Panc1 (cell line): ENCODE data around the gene RPS15. TPM values are rescaled to one million over a fixed set of nuclear protein-coding genes. Genes with fewer than 3 reads are reported as not detected.

Source experiments
- ATAC-seq: fragments of 200-7000 bp; cut with Tn5 transposase; 2 replicates; pipeline ENCODE4 v1.9.1; 2020; ENCODE audit warnings: mild to moderate bottlenecking, moderate library complexity
- BruUV-seq: library from RNA; stranded (reverse); fragments of 400-500 nt; replicated peaks from 2 replicates; lab custom pipeline; 2021; lab: Mats Ljungman, UMichigan
- CTCF ChIA-PET: fragments of 300-600 bp; sonication (Branson Sonifier 250); formaldehyde crosslinking; loops from one replicate; lab custom pipeline; 2022; ENCODE audit warnings: antibody characterized with exemption; lab: Charles Lee
- POLR2A ChIA-PET: fragments of 300-600 bp; sonication (Branson Sonifier 250); formaldehyde crosslinking; loops from one replicate; lab custom pipeline; 2022; ENCODE audit warnings: antibody characterized with exemption; lab: Charles Lee
- DNase-seq: peaks from one replicate; pipeline ENCODE4 v3.0.0-alpha.2; 2010; ENCODE audit warnings: low read depth, low spot score
- H3K27ac ChIP-seq: 2 replicates; pipeline ENCODE4 v1.5.1; 2011; ENCODE audit warnings: mild to moderate bottlenecking, low read length, inconsistent platforms
- H3K27me3 ChIP-seq: fragments of 200-500 bp; sonication (Bioruptor generic); 2 replicates; pipeline ENCODE4 v1.6.0; 2014; ENCODE audit warnings: low read length, inconsistent platforms; ENCODE audit not compliant: control insufficient read depth, insufficient read depth
- H3K36me3 ChIP-seq: fragments of 200-500 bp; sonication (Bioruptor generic); 2 replicates; pipeline ENCODE4 v1.5.1; 2014; ENCODE audit warnings: inconsistent platforms, mild to moderate bottlenecking, low read length, moderate library complexity; ENCODE audit not compliant: control insufficient read depth, insufficient read depth
- H3K4me1 ChIP-seq: 2 replicates; pipeline ENCODE4 v1.5.1; 2011; ENCODE audit warnings: inconsistent platforms, mild to moderate bottlenecking, low read length, moderate library complexity; ENCODE audit not compliant: control insufficient read depth, insufficient read depth
- H3K4me3 ChIP-seq, 2 experiments: 2 replicates each; pipeline ENCODE4 v1.5.1; 2011 to 2012; ENCODE audit warnings: low read depth in 2 of 2, low read length in 2 of 2, mild to moderate bottlenecking in 2 of 2, inconsistent platforms in 1 of 2, moderate library complexity in 1 of 2
- H3K9me3 ChIP-seq: fragments of 200-500 bp; sonication (Bioruptor generic); 2 replicates; pipeline ENCODE4 v1.5.1; 2014; ENCODE audit warnings: low read depth, mild to moderate bottlenecking, inconsistent platforms, low read length, moderate library complexity; ENCODE audit not compliant: control insufficient read depth, insufficient read depth
- CTCF ChIP-seq: fragments of 450-650 bp; IDR thresholded peaks from 2 replicates; pipeline ENCODE4 v1.5.1; 2017; ENCODE audit warnings: mild to moderate bottlenecking
- POLR2AphosphoS5 ChIP-seq: IDR thresholded peaks from 2 replicates; pipeline ENCODE4 v1.6.1; 2012; ENCODE audit warnings: mild to moderate bottlenecking, low read depth, low read length, moderate library complexity
- REST ChIP-seq, 2 experiments: IDR thresholded peaks; 2 replicates each; pipeline ENCODE4 v1.6.1; 2011 to 2012; ENCODE audit warnings: low read depth in 2 of 2, control low read depth in 1 of 2, low read length in 1 of 2, mild to moderate bottlenecking in 1 of 2, moderate library complexity in 1 of 2; ENCODE audit not compliant: insufficient read depth in 1 of 2
- SIN3A ChIP-seq: IDR thresholded peaks from 2 replicates; pipeline ENCODE4 v1.6.1; 2012; ENCODE audit warnings: low read depth, mild to moderate bottlenecking, low read length, moderate library complexity, borderline replicate concordance; ENCODE audit not compliant: insufficient read depth
- TCF7L2 ChIP-seq: IDR thresholded peaks from 2 replicates; pipeline ENCODE4 v1.6.1; 2011; ENCODE audit warnings: mild to moderate bottlenecking, low read depth, low read length, inconsistent platforms
- in situ Hi-C: cut with HindIII; loops from 2 replicates; pipeline ENCODE4 v1.10.0; 2016; ENCODE audit warnings: low sequenced_read_pairs, low pct_unique_long_range_greater_than_20kb
- intact Hi-C: fragments of 100-400 bp; cut with micrococcal nuclease; formaldehyde crosslinking; loops from one replicate; pipeline ENCODE4 v1.10.0; 2022; ENCODE audit not compliant: unreplicated experiment
- total RNA-seq: library from RNA; stranded (reverse); gene quantifications from one replicate; pipeline ENCODE4 v1.2.1, GENCODE V29; 2021; ENCODE audit not compliant: unreplicated experiment

The RPS15 gene
- total RNA-seq, 1 experiment from 2014 or later = 1,067 TPM

- Histone ChIP-seq H3K36me3 (no peaks in the 10 kb centered on the region), H3K4me1 (no peaks in the 10 kb centered on the region), H3K4me3 (no peak overlapping the region), H3K27me3 (no peaks in the 10 kb centered on the region), H3K9me3 (no peaks in the 10 kb centered on the region), H3K27ac (no peak overlapping the region)
- CTCF ChIA-PET = interaction anchor here (0.6 kb wide), 1 partner anchor 20 kb away, joined by 6 read pairs; no protein-coding TSS in a partner anchor
- BruUV-seq = no TSS peak
- POLR2A ChIA-PET = no interaction called here
- no peak for DNase-seq
- in situ Hi-C loops = no loop called here
- intact Hi-C loops = no loop called here
- no peak for ATAC-seq
- TF ChIP-seq REST (IDR thresholded peaks at IDR 0.05; ENCODE audit: insufficient read depth in 1 of 2, low read depth in 2 of 2, low read length in 1 of 2) = no peak
- no peak for TF ChIP-seq CTCF
These were observed 31.8 kb downstream of the RPS15 start for GRCh38 chr19:1470055-1470304.

- H3K4me1 ChIP-seq = no peaks in the 10 kb centered on the region
- in situ Hi-C loops = no loop called here
- BruUV-seq = no TSS peak
- intact Hi-C loops = no loop called here
- no peak for ATAC-seq
- POLR2A ChIA-PET = no interaction called here
- H3K9me3 ChIP-seq = no peaks in the 10 kb centered on the region
- H3K27me3 ChIP-seq = no peaks in the 10 kb centered on the region
- CTCF ChIA-PET = interaction anchor here (0.6 kb wide), 1 partner anchor 19 kb away, joined by 6 read pairs; no protein-coding TSS in a partner anchor
- H3K27ac ChIP-seq = no peak overlapping the region
- H3K4me3 ChIP-seq = no peak overlapping the region
- DNase-seq = no peak
- no peaks in the 10 kb centered on the region for H3K36me3 ChIP-seq
- TF ChIP-seq TCF7L2 (no peak), SIN3A (no peak), CTCF (no peak), POLR2AphosphoS5 (no peak), REST (IDR thresholded peaks at IDR 0.05; ENCODE audit: insufficient read depth in 1 of 2, low read depth in 2 of 2, low read length in 1 of 2) (no peak)
These were observed 32.3 kb downstream of the RPS15 start for GRCh38 chr19:1470305-1471009.
